HCT116 (cell line): ENCODE results near the gene NAT9. TPM values are rescaled to one million over a fixed set of nuclear protein-coding genes. Genes with fewer than 3 reads are reported as not detected.

Experiments used
- ATAC-seq: fragments of 200-7000 bp; cut with Tn5 transposase; 2 replicates; pipeline ENCODE4 v1.9.1; 2020; ENCODE audit warnings: mild to moderate bottlenecking, moderate library complexity
- BruUV-seq: library from RNA; stranded (reverse); fragments of 400-500 nt; replicated peaks from 2 replicates; lab custom pipeline; 2021; lab: Mats Ljungman, UMichigan
- CTCF ChIA-PET: fragments of 300-600 bp; sonication (Branson Sonifier 250); formaldehyde crosslinking; loops from one replicate; lab custom pipeline; 2021; ENCODE audit warnings: antibody characterized with exemption; lab: Charles Lee
- POLR2A ChIA-PET: fragments of 300-600, 350-600 bp; sonication (Branson Sonifier 250); formaldehyde crosslinking; loops from one replicate; lab custom pipeline; 2021; ENCODE audit warnings: antibody characterized with exemption; lab: Charles Lee
- RAD21 ChIA-PET, 2 experiments: fragments of 300-600 bp; sonication (Branson Sonifier 250); formaldehyde crosslinking; loops; one replicate each; lab custom pipeline; 2023; ENCODE audit warnings: low total read pairs in 2 of 2; ENCODE audit not compliant: uncharacterized antibody in 2 of 2, unreplicated experiment in 2 of 2, low non-redundant PET in 1 of 2; lab: Charles Lee
- DNase-seq: peaks from one replicate; pipeline ENCODE4 v3.0.0-alpha.2; 2010; ENCODE audit warnings: low read depth, low spot score
- H2AFZ ChIP-seq: fragments of 200-600 bp; shearing (Covaris generic), sonication (generic); 2 replicates; pipeline ENCODE4 v1.6.1; 2017; ENCODE audit warnings: low read depth, mixed run types, mixed read lengths, antibody characterized with exemption, low read length; ENCODE audit not compliant: poor library complexity, severe bottlenecking
- H3K27ac ChIP-seq: 2 replicates; pipeline ENCODE4 v1.5.1; 2012; ENCODE audit warnings: low read depth, low read length
- H3K27me3 ChIP-seq: fragments of 200-600 bp; sonication (generic); 2 replicates; pipeline ENCODE4 v1.6.1; 2016; ENCODE audit warnings: mixed run types, low read length, mixed read lengths; ENCODE audit not compliant: insufficient read depth
- H3K36me3 ChIP-seq, 2 experiments: fragments of 200-500 bp in 1 of 2; fragments of 200-600 bp in 1 of 2; sonication (Bioruptor generic) in 1 of 2; sonication (generic) in 1 of 2; 2 replicates each; pipeline versions ENCODE4 v1.5.1 to v1.6.1; 2014 to 2016; ENCODE audit warnings: low read length in 2 of 2, inconsistent platforms in 1 of 2, mixed read lengths in 1 of 2, mixed run types in 1 of 2; ENCODE audit not compliant: insufficient read depth in 2 of 2, control insufficient read depth in 1 of 2
- H3K4me1 ChIP-seq, 2 experiments: fragments of 200-600 bp in 1 of 2; sonication (generic) in 1 of 2; 2 replicates each; pipeline versions ENCODE4 v1.5.1 to v1.6.1; 2012 to 2017; ENCODE audit warnings: low read length in 2 of 2, inconsistent platforms in 1 of 2, mild to moderate bottlenecking in 1 of 2, mixed read lengths in 1 of 2, mixed run types in 1 of 2, moderate library complexity in 1 of 2; ENCODE audit not compliant: insufficient read depth in 2 of 2, control insufficient read depth in 1 of 2
- H3K4me2 ChIP-seq: fragments of 200-600 bp; sonication (generic); 2 replicates; pipeline ENCODE4 v1.6.1; 2017; ENCODE audit warnings: mixed run types, low read length, mixed read lengths
- H3K4me3 ChIP-seq, 2 experiments: fragments of 200-600 bp in 1 of 2; sonication (generic) in 1 of 2; replicated peaks in 1 of 2; 2 replicates each; pipeline ENCODE4 v1.5.1; 2011 to 2016; ENCODE audit warnings: low read length in 2 of 2, control low read depth in 1 of 2, low read depth in 1 of 2, mild to moderate bottlenecking in 1 of 2, mixed read lengths in 1 of 2, mixed run types in 1 of 2
- H3K79me2 ChIP-seq: fragments of 200-600 bp; sonication (generic); 2 replicates; pipeline ENCODE4 v1.6.1; 2017; ENCODE audit warnings: mild to moderate bottlenecking, mixed run types, low read length, moderate library complexity, mixed read lengths; ENCODE audit not compliant: insufficient read depth
- H3K9ac ChIP-seq: fragments of 200-600 bp; sonication (generic); 2 replicates; pipeline ENCODE4 v1.6.1; 2016; ENCODE audit warnings: low read length, mixed read lengths
- H3K9me2 ChIP-seq: fragments of 200-600 bp; sonication (generic), shearing (Covaris generic); 2 replicates; pipeline ENCODE4 v1.6.1; 2017; ENCODE audit warnings: mixed run types, mild to moderate bottlenecking, moderate library complexity; ENCODE audit not compliant: insufficient read depth
- H3K9me3 ChIP-seq, 2 experiments: fragments of 200-500 bp in 1 of 2; fragments of 200-600 bp in 1 of 2; sonication (Bioruptor generic) in 1 of 2; sonication (generic) in 1 of 2; 2 replicates each; pipeline ENCODE4 v1.6.1; 2014 to 2017; ENCODE audit warnings: low read length in 2 of 2, mixed read lengths in 2 of 2, inconsistent platforms in 1 of 2, low read depth in 1 of 2, mild to moderate bottlenecking in 1 of 2, mixed run types in 1 of 2, moderate library complexity in 1 of 2; ENCODE audit not compliant: control insufficient read depth in 1 of 2, insufficient read depth in 1 of 2
- H4K20me1 ChIP-seq: fragments of 200-600 bp; sonication (generic), shearing (Covaris generic); 2 replicates; pipeline ENCODE4 v1.6.1; 2017; ENCODE audit warnings: mixed run types, mild to moderate bottlenecking, moderate library complexity; ENCODE audit not compliant: insufficient read depth
- CEBPB ChIP-seq: IDR thresholded peaks from 2 replicates; pipeline ENCODE4 v1.6.1; 2012; ENCODE audit warnings: low read depth
- ELF1 ChIP-seq: IDR thresholded peaks from 2 replicates; pipeline ENCODE4 v1.6.1; 2012; ENCODE audit warnings: low read depth, borderline replicate concordance
- FOSL1 ChIP-seq: IDR thresholded peaks from 2 replicates; pipeline ENCODE4 v1.6.1; 2012; ENCODE audit warnings: low read depth
- JUND ChIP-seq: IDR thresholded peaks from 2 replicates; pipeline ENCODE4 v1.6.1; 2012
- SP1 ChIP-seq: IDR thresholded peaks from 2 replicates; pipeline ENCODE4 v1.6.1; 2012; ENCODE audit warnings: low read depth
- SRF ChIP-seq: IDR thresholded peaks from 2 replicates; pipeline ENCODE4 v1.6.1; 2012; ENCODE audit warnings: low read depth
- TCF7L2 ChIP-seq: IDR thresholded peaks from 2 replicates; pipeline ENCODE4 v1.7.0; 2011; ENCODE audit warnings: borderline replicate concordance, inconsistent platforms; ENCODE audit not compliant: insufficient read depth, insufficient read length; ENCODE audit errors: extremely low read depth
- ZNF274 ChIP-seq: fragments of 200-500 bp; sonication (Bioruptor generic); IDR thresholded peaks from 2 replicates; pipeline ENCODE4 v1.6.1; 2014; ENCODE audit warnings: mild to moderate bottlenecking, low read depth, low read length, inconsistent platforms
- intact Hi-C: fragments of 100-400 bp; cut with micrococcal nuclease; formaldehyde crosslinking; loops from 2 replicates; pipeline ENCODE4 v1.10.0; 2022
- total RNA-seq: library from RNA; stranded (reverse); gene quantifications from one replicate; pipeline ENCODE4 v1.2.1, GENCODE V29; 2021; ENCODE audit not compliant: unreplicated experiment
- TF ChIP-seq, protein P1 (sequence below), 3 experiments: fragments of 200-600 bp in 1 of 3; sonication (generic) in 1 of 3; IDR thresholded peaks in 2 of 3; conservative IDR thresholded peaks in 1 of 3; 2 replicates each; pipeline ENCODE4 v1.5.1; 2012 to 2017; ENCODE audit warnings: low read depth in 2 of 3, low read length in 2 of 3, antibody characterized with exemption in 1 of 3, borderline replicate concordance in 1 of 3, control low read depth in 1 of 3, mild to moderate bottlenecking in 1 of 3, mixed read lengths in 1 of 3, mixed run types in 1 of 3, moderate library complexity in 1 of 3; ENCODE audit not compliant: insufficient read depth in 1 of 3
- TF ChIP-seq, protein P2 (sequence below): IDR thresholded peaks from 2 replicates; pipeline ENCODE4 v1.6.1; 2012; ENCODE audit warnings: low read depth

The NAT9 gene
- total RNA-seq, 1 experiment from 2014 or later = 88.7 TPM

DNA sequence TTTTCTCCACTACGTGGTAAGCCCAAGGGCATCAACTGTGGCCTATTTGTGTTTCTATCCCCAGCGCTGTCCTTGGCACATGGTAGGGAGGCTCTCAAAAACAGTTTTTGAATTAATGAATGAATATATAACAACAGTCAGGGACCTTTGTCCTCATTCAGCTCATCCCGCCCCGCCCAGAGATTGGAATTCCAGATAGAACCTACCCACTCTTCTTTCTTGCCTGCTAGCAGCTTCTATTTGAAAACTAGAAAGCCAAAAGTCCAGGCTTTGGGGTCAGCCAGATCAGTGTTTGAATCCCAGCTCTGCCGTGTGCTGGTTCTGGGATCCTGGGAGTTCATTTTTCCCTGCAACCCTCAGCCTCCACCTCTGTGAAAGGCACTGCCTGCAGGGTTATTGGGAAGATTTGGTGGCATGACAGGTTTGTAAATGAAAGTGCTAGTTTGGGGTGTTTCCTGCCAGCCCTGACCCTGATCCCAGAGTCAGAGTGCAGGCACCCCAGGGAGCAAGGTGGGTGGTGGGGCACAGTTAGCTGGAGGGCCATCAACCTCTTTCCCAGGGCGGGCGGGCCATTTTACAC, 23.2 kb downstream of the NAT9 start:
- Histone ChIP-seq H3K9ac (no peak overlapping the region), H3K27me3 (no peaks in the 10 kb centered on the region), H3K4me3 (no peak overlapping the region), H3K9me3 (no peaks in the 10 kb centered on the region), H3K4me2 (peak overlapping the region; percentile 43), H2AFZ (no peak overlapping the region), H3K4me1 (peaks cover 40 to 56% of the 10 kb centered on the region in 2 experiments), H3K27ac (no peak overlapping the region), H3K36me3 (peaks cover 0 to 2% of the 10 kb centered on the region in 2 experiments; a peak in 2 of 4 replicates), H4K20me1 (peaks cover 3% of the 10 kb centered on the region; the same call in 1 of the 2 replicates)
- DNase-seq (no peak), ATAC-seq (no peak)
- CTCF ChIA-PET = interaction anchor here (1.2 to 1.4 kb wide), 2 partner anchors 23 to 96 kb away, joined by 4 read pairs; partner anchors contain the start of gene NAT9
- RAD21 ChIA-PET = no interaction called here
- no TSS peak for BruUV-seq
- POLR2A ChIA-PET = interaction anchor here (1.0 kb wide), 1 partner anchor 24 kb away, joined by 4 read pairs; the partner anchor contains the start of gene NAT9
- TF ChIP-seq, protein P1, sequence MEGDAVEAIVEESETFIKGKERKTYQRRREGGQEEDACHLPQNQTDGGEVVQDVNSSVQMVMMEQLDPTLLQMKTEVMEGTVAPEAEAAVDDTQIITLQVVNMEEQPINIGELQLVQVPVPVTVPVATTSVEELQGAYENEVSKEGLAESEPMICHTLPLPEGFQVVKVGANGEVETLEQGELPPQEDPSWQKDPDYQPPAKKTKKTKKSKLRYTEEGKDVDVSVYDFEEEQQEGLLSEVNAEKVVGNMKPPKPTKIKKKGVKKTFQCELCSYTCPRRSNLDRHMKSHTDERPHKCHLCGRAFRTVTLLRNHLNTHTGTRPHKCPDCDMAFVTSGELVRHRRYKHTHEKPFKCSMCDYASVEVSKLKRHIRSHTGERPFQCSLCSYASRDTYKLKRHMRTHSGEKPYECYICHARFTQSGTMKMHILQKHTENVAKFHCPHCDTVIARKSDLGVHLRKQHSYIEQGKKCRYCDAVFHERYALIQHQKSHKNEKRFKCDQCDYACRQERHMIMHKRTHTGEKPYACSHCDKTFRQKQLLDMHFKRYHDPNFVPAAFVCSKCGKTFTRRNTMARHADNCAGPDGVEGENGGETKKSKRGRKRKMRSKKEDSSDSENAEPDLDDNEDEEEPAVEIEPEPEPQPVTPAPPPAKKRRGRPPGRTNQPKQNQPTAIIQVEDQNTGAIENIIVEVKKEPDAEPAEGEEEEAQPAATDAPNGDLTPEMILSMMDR (IDR thresholded peaks at IDR 0.05 in 2 of 3, conservative IDR thresholded peaks at IDR 0.05 in 1 of 3; ENCODE audit: borderline replicate concordance in 1 of 3, insufficient read depth in 1 of 3, low read depth in 2 of 3, low read length in 2 of 3) = no peak
- TF ChIP-seq CEBPB (no peak), ZNF274 (no peak)
- TF ChIP-seq, all 23 proteins: peak for 0
- H3K9me2 ChIP-seq = no peaks in the 10 kb centered on the region
- intact Hi-C loops = no loop called here
- peaks cover 87% of the 10 kb centered on the region for H3K79me2 ChIP-seq

DNA sequence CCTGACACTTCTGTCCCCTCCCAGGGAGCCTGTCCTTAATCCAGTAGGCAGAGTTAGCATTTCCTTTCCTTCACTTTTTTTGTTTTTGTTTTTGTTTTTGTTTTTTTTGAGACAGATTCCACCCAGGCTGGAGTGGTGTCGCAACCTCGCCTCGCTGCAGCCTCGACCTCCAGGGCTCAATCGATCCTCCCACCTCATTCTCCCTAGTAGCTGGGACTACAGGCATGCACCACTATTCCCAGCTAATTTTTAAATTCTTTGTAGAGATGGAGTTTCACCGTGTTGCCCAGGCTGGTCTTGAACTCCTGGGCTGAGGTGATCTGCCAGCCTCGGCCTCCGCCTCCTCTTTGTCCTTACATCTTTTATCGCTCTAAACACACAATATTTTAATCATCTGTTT, 23.7 kb downstream of the NAT9 start:
- H3K9ac ChIP-seq = no peak overlapping the region
- H3K27me3 ChIP-seq = no peaks in the 10 kb centered on the region
- peaks cover 39 to 56% of the 10 kb centered on the region in 2 experiments for H3K4me1 ChIP-seq
- no peak overlapping the region for H3K4me3 ChIP-seq
- no TSS peak for BruUV-seq
- DNase-seq (no peak), ATAC-seq (no peak)
- POLR2A ChIA-PET = no interaction called here
- H3K9me3 ChIP-seq = no peaks in the 10 kb centered on the region
- H4K20me1 ChIP-seq = peaks cover 3% of the 10 kb centered on the region; the same call in 1 of the 2 replicates
- H3K4me2 ChIP-seq = peak overlapping the region; percentile 43
- intact Hi-C loops = no loop called here
- no peak overlapping the region for H2AFZ ChIP-seq
- CTCF ChIA-PET = interaction anchor here (1.4 kb wide), 1 partner anchor 95 kb away, joined by 4 read pairs; no protein-coding TSS in a partner anchor
- H3K27ac ChIP-seq = no peak overlapping the region
- no peaks in the 10 kb centered on the region for H3K9me2 ChIP-seq
- H3K79me2 ChIP-seq = peaks cover 82% of the 10 kb centered on the region
- RAD21 ChIA-PET = no interaction called here
- peaks cover 0 to 2% of the 10 kb centered on the region in 2 experiments; a peak in 2 of 4 replicates for H3K36me3 ChIP-seq
- TF ChIP-seq FOSL1 = no peak
- no peak for TF ChIP-seq ELF1
- no peak for TF ChIP-seq SP1
- TF ChIP-seq, protein P1 (IDR thresholded peaks at IDR 0.05 in 2 of 3, conservative IDR thresholded peaks at IDR 0.05 in 1 of 3; ENCODE audit: borderline replicate concordance in 1 of 3, insufficient read depth in 1 of 3, low read depth in 2 of 3, low read length in 2 of 3) = no peak
- TF ChIP-seq, protein P2, sequence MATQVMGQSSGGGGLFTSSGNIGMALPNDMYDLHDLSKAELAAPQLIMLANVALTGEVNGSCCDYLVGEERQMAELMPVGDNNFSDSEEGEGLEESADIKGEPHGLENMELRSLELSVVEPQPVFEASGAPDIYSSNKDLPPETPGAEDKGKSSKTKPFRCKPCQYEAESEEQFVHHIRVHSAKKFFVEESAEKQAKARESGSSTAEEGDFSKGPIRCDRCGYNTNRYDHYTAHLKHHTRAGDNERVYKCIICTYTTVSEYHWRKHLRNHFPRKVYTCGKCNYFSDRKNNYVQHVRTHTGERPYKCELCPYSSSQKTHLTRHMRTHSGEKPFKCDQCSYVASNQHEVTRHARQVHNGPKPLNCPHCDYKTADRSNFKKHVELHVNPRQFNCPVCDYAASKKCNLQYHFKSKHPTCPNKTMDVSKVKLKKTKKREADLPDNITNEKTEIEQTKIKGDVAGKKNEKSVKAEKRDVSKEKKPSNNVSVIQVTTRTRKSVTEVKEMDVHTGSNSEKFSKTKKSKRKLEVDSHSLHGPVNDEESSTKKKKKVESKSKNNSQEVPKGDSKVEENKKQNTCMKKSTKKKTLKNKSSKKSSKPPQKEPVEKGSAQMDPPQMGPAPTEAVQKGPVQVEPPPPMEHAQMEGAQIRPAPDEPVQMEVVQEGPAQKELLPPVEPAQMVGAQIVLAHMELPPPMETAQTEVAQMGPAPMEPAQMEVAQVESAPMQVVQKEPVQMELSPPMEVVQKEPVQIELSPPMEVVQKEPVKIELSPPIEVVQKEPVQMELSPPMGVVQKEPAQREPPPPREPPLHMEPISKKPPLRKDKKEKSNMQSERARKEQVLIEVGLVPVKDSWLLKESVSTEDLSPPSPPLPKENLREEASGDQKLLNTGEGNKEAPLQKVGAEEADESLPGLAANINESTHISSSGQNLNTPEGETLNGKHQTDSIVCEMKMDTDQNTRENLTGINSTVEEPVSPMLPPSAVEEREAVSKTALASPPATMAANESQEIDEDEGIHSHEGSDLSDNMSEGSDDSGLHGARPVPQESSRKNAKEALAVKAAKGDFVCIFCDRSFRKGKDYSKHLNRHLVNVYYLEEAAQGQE = no peak
- no peak for TF ChIP-seq TCF7L2
- TF ChIP-seq JUND = no peak
- TF ChIP-seq SRF = no peak
